GM12878 (cell line): ENCODE measurements around the gene WDR76.

ENCODE experiments used
- EP300 ChIP-seq, 2 experiments: fragments of 150-350 bp in 1 of 2; IDR thresholded peaks; 2 replicates each; pipeline ENCODE4 v1.6.1; 2011 to 2012; ENCODE audit warnings: low read depth in 2 of 2, low read length in 2 of 2, borderline replicate concordance in 1 of 2, improper control_type of control experiment in 1 of 2, inconsistent platforms in 1 of 2; ENCODE audit not compliant: control insufficient read depth in 1 of 2
- KDM1A ChIP-seq: fragments of 200-600 bp; sonication (generic); IDR thresholded peaks from 2 replicates; pipeline ENCODE4 v1.6.1; 2016; ENCODE audit warnings: borderline replicate concordance
- MYC ChIP-seq: IDR thresholded peaks from 2 replicates; pipeline ENCODE4 v1.6.1; 2011; ENCODE audit warnings: mild to moderate bottlenecking, low read length, moderate library complexity, inconsistent platforms; ENCODE audit not compliant: insufficient read depth, insufficient replicate concordance, insufficient read length, severe bottlenecking
- NFXL1 ChIP-seq: fragments of 450-650 bp; IDR thresholded peaks from 2 replicates; pipeline ENCODE4 v1.6.1; 2017; ENCODE audit warnings: antibody characterized with exemption, mild to moderate bottlenecking, borderline replicate concordance
- NFYB ChIP-seq: IDR thresholded peaks from 2 replicates; pipeline ENCODE4 v1.6.1; 2011; ENCODE audit warnings: low read depth, mild to moderate bottlenecking, low read length, improper control_type of control experiment, moderate library complexity; ENCODE audit not compliant: insufficient read depth
- POLR2AphosphoS5 ChIP-seq: IDR thresholded peaks from 2 replicates; pipeline ENCODE4 v1.6.1; 2011; ENCODE audit warnings: mild to moderate bottlenecking, low read length, inconsistent platforms
- SP1 ChIP-seq: IDR thresholded peaks from one replicate; pipeline ENCODE4 v1.6.1; 2011; ENCODE audit warnings: low read depth, low read length
- TF ChIP-seq, protein P1 (sequence below): IDR thresholded peaks from 2 replicates; pipeline ENCODE4 v1.6.1; 2012; ENCODE audit warnings: low read depth, low read length, improper control_type of control experiment
- TF ChIP-seq, protein P2 (sequence below), 3 experiments: IDR thresholded peaks in 2 of 3; conservative IDR thresholded peaks in 1 of 3; 2 replicates each; pipeline ENCODE4 v1.5.1; 2011; ENCODE audit warnings: low read depth in 3 of 3, low read length in 3 of 3, mild to moderate bottlenecking in 3 of 3, control low read depth in 2 of 3, moderate library complexity in 2 of 3, inconsistent platforms in 1 of 3, mixed read lengths in 1 of 3; ENCODE audit not compliant: control insufficient read depth in 2 of 3, insufficient read depth in 1 of 3; ENCODE audit errors: extremely low read depth in 1 of 3

DNA sequence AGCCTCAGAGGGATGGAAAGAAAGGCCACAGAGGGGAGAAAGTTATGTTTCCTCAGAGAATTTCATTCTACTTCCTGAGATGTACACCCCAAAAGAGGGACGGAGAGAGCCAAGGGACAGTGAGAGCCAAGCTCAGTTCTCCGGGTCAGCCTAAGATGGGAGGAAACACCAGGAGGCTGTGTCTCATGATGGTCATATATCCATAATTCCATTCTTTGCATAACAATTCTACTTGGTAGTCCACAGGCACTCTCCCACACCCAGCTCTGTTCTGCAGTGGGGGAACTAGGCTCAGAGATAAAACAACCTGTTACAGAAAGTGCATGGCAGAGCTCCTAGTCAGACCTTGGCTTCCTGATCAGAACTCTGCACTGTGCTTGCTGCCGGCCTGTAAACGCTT, 54.4 kb downstream of the WDR76 start:
- TF ChIP-seq POLR2AphosphoS5: no peak
- no peak for TF ChIP-seq SP1
- TF ChIP-seq, protein P1, sequence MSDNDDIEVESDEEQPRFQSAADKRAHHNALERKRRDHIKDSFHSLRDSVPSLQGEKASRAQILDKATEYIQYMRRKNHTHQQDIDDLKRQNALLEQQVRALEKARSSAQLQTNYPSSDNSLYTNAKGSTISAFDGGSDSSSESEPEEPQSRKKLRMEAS: no peak
- TF ChIP-seq NFYB: no peak
- no peak for TF ChIP-seq KDM1A
- no peak for TF ChIP-seq MYC
- TF ChIP-seq, protein P2, sequence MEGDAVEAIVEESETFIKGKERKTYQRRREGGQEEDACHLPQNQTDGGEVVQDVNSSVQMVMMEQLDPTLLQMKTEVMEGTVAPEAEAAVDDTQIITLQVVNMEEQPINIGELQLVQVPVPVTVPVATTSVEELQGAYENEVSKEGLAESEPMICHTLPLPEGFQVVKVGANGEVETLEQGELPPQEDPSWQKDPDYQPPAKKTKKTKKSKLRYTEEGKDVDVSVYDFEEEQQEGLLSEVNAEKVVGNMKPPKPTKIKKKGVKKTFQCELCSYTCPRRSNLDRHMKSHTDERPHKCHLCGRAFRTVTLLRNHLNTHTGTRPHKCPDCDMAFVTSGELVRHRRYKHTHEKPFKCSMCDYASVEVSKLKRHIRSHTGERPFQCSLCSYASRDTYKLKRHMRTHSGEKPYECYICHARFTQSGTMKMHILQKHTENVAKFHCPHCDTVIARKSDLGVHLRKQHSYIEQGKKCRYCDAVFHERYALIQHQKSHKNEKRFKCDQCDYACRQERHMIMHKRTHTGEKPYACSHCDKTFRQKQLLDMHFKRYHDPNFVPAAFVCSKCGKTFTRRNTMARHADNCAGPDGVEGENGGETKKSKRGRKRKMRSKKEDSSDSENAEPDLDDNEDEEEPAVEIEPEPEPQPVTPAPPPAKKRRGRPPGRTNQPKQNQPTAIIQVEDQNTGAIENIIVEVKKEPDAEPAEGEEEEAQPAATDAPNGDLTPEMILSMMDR (IDR thresholded peaks at IDR 0.05 in 2 of 3, conservative IDR thresholded peaks at IDR 0.05 in 1 of 3; ENCODE audit: control insufficient read depth in 2 of 3, extremely low read depth in 1 of 3, insufficient read depth in 1 of 3, low read depth in 3 of 3, low read length in 3 of 3): no peak
- no peak for TF ChIP-seq NFXL1
- no peak for TF ChIP-seq EP300 (IDR thresholded peaks at IDR 0.05; ENCODE audit: borderline replicate concordance in 1 of 2, control insufficient read depth in 1 of 2, low read depth in 2 of 2, low read length in 2 of 2)
